GM13977 (cell line): ENCODE measurements around the gene AGGF1.

Experiments used
- DNase-seq: peaks from one replicate; pipeline ENCODE4 v3.0.0; 2012; ENCODE audit warnings: low spot score
- in situ Hi-C: fragments of 300-500 bp; cut with MboI; formaldehyde crosslinking; loops from one replicate; pipeline ENCODE4 v1.12.0; 2022; ENCODE audit warnings: low sequenced_read_pairs, low pct_unique_long_range_greater_than_20kb, mixed read lengths, inconsistent platforms; ENCODE audit not compliant: unreplicated experiment
- TF ChIP-seq, protein P1 (sequence below): IDR thresholded peaks from 2 replicates; pipeline ENCODE4 v1.5.1; 2012; ENCODE audit warnings: mild to moderate bottlenecking, control low read depth; ENCODE audit not compliant: insufficient read depth; ENCODE audit errors: extremely low read depth, missing control alignments

Gene AGGF1

DNA sequence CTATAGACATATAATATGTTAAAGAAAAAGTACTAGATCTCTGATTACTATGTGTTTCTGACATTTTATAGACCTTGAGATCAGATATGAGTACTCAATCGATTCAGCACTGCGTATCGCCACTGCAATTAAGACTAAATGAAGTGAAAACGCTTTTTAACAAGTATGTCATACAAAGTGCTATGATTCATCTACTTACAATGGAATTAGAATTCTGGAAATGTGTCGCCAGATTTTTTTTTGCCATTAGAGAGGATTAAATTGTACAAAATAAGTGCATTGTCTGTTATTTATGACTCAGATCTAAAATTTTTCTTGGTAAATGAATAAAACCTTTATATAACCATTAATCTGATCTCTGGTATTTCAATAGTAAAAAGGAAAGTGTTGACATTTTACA, 20.0 kb upstream of the AGGF1 start:
- DNase-seq = no peak
- TF ChIP-seq, protein P1, sequence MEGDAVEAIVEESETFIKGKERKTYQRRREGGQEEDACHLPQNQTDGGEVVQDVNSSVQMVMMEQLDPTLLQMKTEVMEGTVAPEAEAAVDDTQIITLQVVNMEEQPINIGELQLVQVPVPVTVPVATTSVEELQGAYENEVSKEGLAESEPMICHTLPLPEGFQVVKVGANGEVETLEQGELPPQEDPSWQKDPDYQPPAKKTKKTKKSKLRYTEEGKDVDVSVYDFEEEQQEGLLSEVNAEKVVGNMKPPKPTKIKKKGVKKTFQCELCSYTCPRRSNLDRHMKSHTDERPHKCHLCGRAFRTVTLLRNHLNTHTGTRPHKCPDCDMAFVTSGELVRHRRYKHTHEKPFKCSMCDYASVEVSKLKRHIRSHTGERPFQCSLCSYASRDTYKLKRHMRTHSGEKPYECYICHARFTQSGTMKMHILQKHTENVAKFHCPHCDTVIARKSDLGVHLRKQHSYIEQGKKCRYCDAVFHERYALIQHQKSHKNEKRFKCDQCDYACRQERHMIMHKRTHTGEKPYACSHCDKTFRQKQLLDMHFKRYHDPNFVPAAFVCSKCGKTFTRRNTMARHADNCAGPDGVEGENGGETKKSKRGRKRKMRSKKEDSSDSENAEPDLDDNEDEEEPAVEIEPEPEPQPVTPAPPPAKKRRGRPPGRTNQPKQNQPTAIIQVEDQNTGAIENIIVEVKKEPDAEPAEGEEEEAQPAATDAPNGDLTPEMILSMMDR = no peak
- in situ Hi-C loops = no loop called here

DNA sequence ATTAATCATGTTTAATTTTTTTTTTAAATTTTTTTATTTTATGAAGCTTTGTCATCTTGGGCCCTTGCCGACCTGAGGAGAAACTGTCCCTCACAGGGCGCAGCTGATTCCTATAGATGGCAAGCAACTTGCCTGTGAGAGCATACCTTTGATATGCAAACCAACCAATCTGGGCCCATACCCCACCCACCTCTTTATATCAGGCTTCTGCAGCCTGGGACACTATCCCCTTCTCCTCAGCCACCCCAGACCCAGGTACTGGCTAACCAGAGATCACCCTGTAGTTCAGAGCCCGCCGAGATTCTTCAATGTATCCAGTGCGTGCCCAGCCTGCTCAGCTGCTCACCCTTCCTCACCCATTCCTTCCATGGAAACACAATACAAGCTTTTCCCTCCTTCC, 18.7 kb upstream of the AGGF1 start:
- DNase-seq = no peak
- in situ Hi-C loops = no loop called here
- TF ChIP-seq, protein P1 = no peak

DNA sequence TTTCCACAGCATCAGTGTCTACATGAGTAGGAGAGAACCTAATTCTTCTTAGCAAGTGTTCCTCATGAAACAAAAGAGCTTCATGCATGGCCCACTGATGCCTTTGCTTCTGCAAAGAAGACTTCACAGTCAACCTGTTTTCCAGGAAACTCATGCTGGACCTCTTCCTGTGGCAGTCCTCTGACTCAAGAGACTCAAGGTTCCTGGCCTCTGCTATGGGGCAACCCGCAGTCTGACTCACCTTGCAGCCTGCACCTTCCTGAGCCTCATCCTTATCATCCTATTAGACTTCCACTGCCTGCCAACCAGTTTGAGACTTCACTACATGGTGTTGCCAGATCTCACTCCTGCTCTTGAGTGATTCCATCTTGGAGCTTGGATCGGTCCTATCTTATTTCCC, 17.6 kb upstream of the AGGF1 start:
- DNase-seq = no peak
- TF ChIP-seq, protein P1 = no peak
- in situ Hi-C loops = no loop called here

DNA sequence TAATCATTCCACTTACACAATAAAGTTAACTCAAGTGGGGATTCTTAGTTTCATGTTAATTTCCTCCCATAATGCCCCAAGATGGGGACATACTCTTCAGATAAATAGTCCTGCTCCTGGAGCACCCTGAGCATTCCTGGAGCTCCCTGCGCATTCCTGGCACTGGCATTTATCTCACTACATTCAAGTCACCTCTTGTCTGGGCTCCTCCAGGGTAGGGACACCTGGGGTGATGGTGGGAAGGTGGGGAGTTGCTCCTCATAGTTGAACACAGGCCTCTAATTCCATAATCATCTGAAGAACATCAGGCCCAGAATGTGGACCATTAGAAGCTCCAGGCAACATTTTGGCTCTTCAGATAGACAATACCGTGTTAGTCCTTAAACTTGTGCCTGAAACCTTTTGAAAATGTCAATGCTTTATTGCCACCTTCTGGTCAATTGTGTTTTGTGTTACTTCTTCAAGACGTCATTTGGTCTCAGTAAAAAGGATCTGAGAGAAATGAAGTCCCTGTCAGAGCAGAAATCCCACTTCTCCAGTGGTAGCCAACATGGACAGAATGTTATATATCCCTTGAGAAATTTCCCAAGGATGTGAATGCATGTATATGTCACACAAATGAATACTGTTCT, 14.2 kb upstream of the AGGF1 start:
- TF ChIP-seq, protein P1 = peak; percentile 36
- in situ Hi-C loops = loop anchor here (5.0 kb wide), 1 partner anchor 144 kb away; no protein-coding TSS in a partner anchor
- peak; percentile 23 for DNase-seq

DNA sequence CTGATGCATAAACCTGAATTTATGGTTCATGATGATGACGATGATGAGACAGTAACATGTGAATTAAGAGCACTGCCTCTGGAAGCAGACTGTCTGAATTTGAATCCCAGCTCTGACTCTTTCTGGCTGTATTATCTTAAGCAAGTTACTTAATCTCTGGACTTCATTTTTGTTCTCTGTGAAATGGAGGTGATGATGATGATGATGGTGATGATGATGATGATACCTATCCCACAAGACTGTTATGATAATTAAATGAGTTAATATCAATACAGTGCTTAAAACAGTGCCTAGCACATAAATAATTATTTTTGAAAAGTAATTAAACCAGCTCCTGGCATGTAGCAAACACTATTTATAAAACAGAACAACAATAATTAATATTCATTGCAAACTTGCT, 13.2 kb upstream of the AGGF1 start:
- no peak for DNase-seq
- in situ Hi-C loops = loop anchor here (5.0 kb wide), 1 partner anchor 145 kb away; no protein-coding TSS in a partner anchor
- TF ChIP-seq, protein P1 = no peak

DNA sequence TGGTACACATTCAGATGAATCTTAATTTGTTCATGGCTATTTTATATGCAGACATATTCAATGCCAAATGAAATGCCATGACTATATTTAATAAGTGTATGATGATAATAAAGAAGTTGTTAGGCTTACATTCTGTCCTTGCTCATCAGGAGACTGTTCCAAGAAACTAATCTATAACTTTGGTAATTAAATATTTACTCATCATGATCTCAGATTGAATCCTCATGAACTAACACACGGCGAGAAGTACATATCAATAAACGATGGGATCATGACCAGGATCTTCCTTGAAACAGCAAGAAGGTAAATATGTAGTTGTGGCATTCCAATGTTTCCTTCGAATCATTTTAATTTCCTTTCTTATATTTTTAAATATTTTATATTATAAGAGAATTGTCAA, 12.5 kb upstream of the AGGF1 start:
- no peak for DNase-seq
- in situ Hi-C loops = loop anchor here (5.0 kb wide), 1 partner anchor 145 kb away; no protein-coding TSS in a partner anchor
- TF ChIP-seq, protein P1 = no peak
